GM10266 (cell line): ENCODE measurements around the gene PCDHGB1.

Experiments
- DNase-seq: peaks from one replicate; pipeline ENCODE4 v3.0.0; 2012; ENCODE audit errors: extremely low spot score
- CTCF ChIP-seq: IDR thresholded peaks from 2 replicates; pipeline ENCODE4 v1.5.1; 2012; ENCODE audit warnings: mild to moderate bottlenecking, low read depth; ENCODE audit not compliant: control insufficient read depth, insufficient read depth; ENCODE audit errors: missing control alignments

The PCDHGB1 gene

GRCh38 chr5:141354900-141355469 is 5.1 kb downstream of the PCDHGB1 start, which contains the start of gene PCDHGA4:
Gene PCDHGA4 (plus strand): TSS chr5:141355021. CDS start chr5:141355108, 87 bp downstream.
- TF ChIP-seq CTCF = peak; percentile 7
- no peak for DNase-seq

- no peak for TF ChIP-seq CTCF
- DNase-seq = no peak
These were observed 5.7 kb downstream of the PCDHGB1 start for GRCh38 chr5:141355641-141356040.

GRCh38 chr5:141356133-141356532 is 6.2 kb downstream of the PCDHGB1 start:
- no peak for DNase-seq
- TF ChIP-seq CTCF = no peak

GRCh38 chr5:141356950-141357349 is 7.1 kb downstream of the PCDHGB1 start:
- no peak for DNase-seq
- TF ChIP-seq CTCF = no peak

GRCh38 chr5:141359790-141360426 is 10.0 kb downstream of the PCDHGB1 start, which contains the start of gene PCDHGB2:
Gene PCDHGB2 (plus strand): TSS chr5:141359994. CDS start chr5:141360136, 142 bp downstream.
- TF ChIP-seq CTCF = peak; percentile 31
- peak; percentile 69 for DNase-seq

- TF ChIP-seq CTCF = no peak
- DNase-seq = no peak
These were observed 10.8 kb downstream of the PCDHGB1 start for GRCh38 chr5:141360685-141361084.

- no peak for DNase-seq
- TF ChIP-seq CTCF = no peak
These were observed 12.8 kb downstream of the PCDHGB1 start for GRCh38 chr5:141362719-141363118.
